H7 (cell line): ENCODE results near the gene ADD3. TPM values are rescaled to one million over a fixed set of nuclear protein-coding genes. Genes with fewer than 3 reads are reported as not detected.

Experiments
- DNase-seq: peaks from one replicate; pipeline ENCODE4 v3.0.0; 2012
- H3K27me3 ChIP-seq: 2 replicates; pipeline ENCODE4 v1.6.0; 2011; ENCODE audit warnings: mild to moderate bottlenecking, low read length; ENCODE audit not compliant: control insufficient read depth, insufficient read depth
- H3K36me3 ChIP-seq: replicated peaks from 2 replicates; pipeline ENCODE4 v1.5.1; 2011; ENCODE audit warnings: low read length; ENCODE audit not compliant: control insufficient read depth, insufficient read depth
- H3K4me3 ChIP-seq: 2 replicates; pipeline ENCODE4 v1.5.1; 2011; ENCODE audit warnings: low read depth, mild to moderate bottlenecking, control low read depth, low read length, moderate library complexity; ENCODE audit not compliant: insufficient read depth
- total RNA-seq: library from RNA; depleted of rRNA; stranded (reverse); fragments of >200 nt; shearing (Covaris generic); gene quantifications from 2 replicates; pipeline ENCODE4 v1.2.3, GENCODE V29; 2014

ADD3 gene
- total RNA-seq, 1 experiment from 2014 or later = 82.4 TPM

DNA sequence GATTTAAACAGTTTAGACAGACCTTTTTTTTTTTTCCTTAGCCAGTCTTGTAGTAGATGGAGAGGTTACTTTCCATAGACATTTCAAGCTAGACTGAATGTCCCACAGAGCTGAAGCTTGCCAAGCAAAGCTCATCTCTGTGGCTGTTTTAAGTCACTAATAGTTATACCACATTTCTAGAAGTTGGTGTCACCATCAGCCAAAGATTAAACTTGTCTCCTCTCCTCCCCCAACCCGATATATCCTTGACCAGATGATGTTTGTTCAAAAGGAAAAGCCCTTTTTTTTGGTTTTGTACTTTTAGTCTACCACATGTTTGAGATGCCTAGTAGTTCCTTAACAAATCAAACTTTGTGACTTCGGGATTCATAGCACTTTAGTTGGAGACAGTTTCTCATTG lies 66.1 kb downstream of the ADD3 start:
- DNase-seq = no peak
- H3K36me3 ChIP-seq = no peaks in the 10 kb centered on the region
- H3K27me3 ChIP-seq = no peaks in the 10 kb centered on the region
- no peak overlapping the region for H3K4me3 ChIP-seq

DNA sequence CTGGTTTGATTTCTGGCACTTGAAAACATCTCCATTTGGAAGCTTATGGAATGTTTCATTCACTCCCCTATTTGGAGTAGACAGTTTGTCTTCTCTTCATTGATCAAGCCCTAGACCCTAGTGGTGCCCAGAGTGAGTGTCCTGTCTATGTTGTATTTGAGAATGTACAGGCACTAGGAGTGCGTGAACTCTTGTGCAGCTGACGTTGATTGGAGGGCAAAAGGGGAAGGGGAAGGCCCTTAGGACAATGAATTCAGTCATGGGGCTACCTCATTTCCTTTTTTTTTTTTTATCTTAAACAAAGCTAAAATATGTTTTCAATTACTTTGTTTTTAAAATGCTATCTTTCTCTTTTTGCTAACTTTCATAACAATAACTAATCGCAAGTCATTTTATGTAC lies 66.5 kb downstream of the ADD3 start:
- no peak for DNase-seq
- Histone ChIP-seq H3K36me3 (no peaks in the 10 kb centered on the region), H3K4me3 (no peak overlapping the region), H3K27me3 (no peaks in the 10 kb centered on the region)

- no peaks in the 10 kb centered on the region for H3K27me3 ChIP-seq
- H3K4me3 ChIP-seq = no peak overlapping the region
- H3K36me3 ChIP-seq = no peaks in the 10 kb centered on the region
- DNase-seq = no peak
Observed at GRCh38 chr10:110074758-110075671, 67.2 kb downstream of the ADD3 start.

GRCh38 chr10:110075686-110076085 lies 67.9 kb downstream of the ADD3 start:
- Histone ChIP-seq H3K27me3 (no peaks in the 10 kb centered on the region), H3K4me3 (no peak overlapping the region), H3K36me3 (no peaks in the 10 kb centered on the region)
- DNase-seq = no peak

GRCh38 chr10:110076559-110077318 lies 69.0 kb downstream of the ADD3 start:
- no peaks in the 10 kb centered on the region for H3K27me3 ChIP-seq
- H3K4me3 ChIP-seq = no peak overlapping the region
- DNase-seq = no peak
- H3K36me3 ChIP-seq = no peaks in the 10 kb centered on the region

DNA sequence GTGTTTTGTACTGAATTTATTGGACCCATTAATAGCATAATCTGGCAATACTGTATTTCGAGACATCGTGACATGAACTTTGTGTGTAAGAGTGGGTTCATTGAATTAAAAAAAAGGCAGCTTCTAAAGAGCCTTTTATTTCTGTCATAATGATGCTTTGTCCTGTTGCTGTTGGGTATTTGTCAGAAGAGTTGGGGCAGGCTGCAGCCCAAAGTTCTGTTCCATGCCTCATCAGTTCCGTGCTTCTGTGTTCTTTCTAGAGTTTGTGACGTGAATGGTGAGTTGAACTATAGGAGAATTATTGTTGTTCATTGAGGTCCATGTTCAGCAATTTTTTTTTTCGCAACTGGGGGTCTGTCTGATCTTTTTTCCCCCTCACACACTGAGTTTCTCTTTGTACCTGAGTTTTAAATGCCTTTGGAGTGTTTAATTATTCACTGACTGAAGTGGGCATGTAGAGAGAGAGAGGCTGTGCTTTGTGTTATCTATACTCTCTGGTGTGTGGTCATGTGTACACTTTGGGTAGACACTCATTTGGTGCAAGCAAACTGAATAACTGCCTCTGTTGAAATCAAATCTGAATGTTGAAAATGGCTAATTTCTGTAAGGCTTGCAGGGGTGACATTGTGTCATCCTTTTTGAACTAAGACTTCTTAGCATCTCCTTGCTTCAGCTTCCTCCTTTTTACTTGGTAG lies 69.8 kb downstream of the ADD3 start:
- Histone ChIP-seq H3K36me3 (no peaks in the 10 kb centered on the region), H3K4me3 (no peak overlapping the region), H3K27me3 (no peaks in the 10 kb centered on the region)
- no peak for DNase-seq

DNA sequence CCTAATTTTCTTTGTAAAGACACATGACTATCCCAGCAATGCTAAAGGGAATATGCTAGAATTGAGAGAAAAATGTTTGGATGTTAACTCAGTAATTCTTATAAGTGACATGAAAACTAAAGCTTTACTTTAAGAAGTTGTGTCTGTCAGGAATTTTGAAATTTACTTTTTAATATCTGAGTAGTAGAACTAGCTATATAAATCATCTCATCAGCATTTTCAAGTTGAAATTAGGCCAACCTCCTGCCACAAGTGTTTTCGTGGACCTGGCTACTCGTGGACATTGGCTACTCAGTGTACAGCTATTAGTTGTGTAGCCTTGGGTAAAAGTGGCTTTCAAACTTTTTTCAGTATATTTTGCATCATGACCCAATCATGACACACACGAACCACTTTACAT lies 70.5 kb downstream of the ADD3 start:
- Histone ChIP-seq H3K27me3 (no peaks in the 10 kb centered on the region), H3K4me3 (no peak overlapping the region)
- no peak for DNase-seq

DNA sequence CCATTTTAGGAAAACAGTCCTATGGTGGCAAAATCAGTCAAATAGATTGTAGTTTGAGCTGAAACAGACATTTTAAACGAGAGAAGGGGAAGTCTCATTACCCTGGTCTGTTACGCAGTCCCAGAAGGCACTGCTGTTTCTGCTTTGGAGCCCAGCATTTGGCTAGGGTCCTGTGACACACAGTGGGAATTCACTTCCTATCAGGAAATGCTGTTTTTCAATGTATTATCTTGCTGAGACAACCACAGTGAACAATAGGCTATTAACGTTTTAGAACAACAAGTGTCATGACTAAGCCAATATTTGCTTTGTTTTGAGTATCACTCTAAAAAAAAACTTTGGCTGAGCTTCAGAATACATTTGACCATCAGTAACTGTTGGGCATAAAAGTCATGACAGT lies 74.1 kb downstream of the ADD3 start:
- no peak overlapping the region for H3K4me3 ChIP-seq
- no peaks in the 10 kb centered on the region for H3K27me3 ChIP-seq
- DNase-seq = no peak
- no peaks in the 10 kb centered on the region for H3K36me3 ChIP-seq

More for the DNA sequence above, 70.5 kb downstream of the ADD3 start:
- H3K36me3 ChIP-seq = no peaks in the 10 kb centered on the region

DNA sequence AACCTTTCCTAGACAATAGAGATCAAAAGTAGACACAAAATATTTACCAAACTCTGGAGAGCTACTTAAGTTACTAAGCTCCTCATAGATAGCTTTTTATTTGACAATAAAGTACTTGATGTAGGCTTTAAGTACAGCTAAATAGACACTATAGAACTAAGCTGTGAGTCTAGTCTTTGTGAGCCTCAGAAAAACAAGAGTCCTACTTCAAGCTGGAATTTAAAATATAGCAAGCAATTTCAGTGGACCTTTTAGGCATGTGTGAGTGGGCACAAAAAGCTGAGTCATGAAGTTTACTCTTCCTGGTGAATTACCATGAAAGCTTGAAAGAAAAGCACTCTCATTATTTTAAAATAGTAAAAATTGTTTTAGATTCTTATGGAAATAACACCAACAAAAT lies 76.1 kb downstream of the ADD3 start:
- Histone ChIP-seq H3K36me3 (no peaks in the 10 kb centered on the region), H3K4me3 (no peak overlapping the region), H3K27me3 (no peaks in the 10 kb centered on the region)
- no peak for DNase-seq

- Histone ChIP-seq H3K27me3 (no peaks in the 10 kb centered on the region), H3K4me3 (no peak overlapping the region), H3K36me3 (no peaks in the 10 kb centered on the region)
- DNase-seq = no peak
Observed at GRCh38 chr10:110087682-110088081, 79.9 kb downstream of the ADD3 start.

DNA sequence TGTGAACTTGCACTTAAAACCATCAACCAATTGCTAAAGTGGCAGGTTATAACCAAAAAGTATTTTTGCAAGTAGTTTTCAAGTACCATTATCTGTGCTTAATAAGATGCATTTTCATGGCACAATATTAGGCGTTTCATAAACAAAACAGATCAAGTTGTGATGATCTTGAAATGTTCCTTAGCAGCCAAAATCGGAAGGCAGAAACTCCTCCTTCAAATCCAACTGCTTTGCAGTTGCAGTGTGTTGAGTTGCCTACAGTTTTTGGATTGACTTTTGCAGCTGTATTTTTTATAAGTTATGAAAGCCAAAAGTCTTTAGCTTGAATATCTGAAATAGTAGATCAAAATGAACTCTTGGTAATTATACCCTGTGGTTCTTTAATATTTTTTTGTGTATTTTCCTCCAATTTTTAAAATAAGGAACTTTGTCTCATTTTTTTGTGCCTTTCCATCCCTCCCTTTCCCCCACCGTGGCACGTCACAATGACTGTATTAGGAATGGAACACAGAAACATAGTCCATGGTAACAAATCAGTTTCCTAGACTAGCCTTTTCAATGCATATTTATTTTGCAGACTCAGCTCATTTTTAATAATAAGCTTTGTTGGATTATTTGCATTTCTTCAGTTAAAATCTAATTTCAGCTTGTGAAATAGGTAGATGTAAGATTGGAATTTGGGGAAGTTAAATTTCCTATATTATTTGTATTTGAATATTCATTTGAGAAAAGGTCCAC lies 80.8 kb downstream of the ADD3 start:
- no peaks in the 10 kb centered on the region for H3K27me3 ChIP-seq
- DNase-seq = no peak
- no peak overlapping the region for H3K4me3 ChIP-seq
- H3K36me3 ChIP-seq = no peaks in the 10 kb centered on the region

- no peaks in the 10 kb centered on the region for H3K36me3 ChIP-seq
- H3K27me3 ChIP-seq = no peaks in the 10 kb centered on the region
- no peak for DNase-seq
- no peak overlapping the region for H3K4me3 ChIP-seq
Observed at GRCh38 chr10:110091830-110092229, 84.0 kb downstream of the ADD3 start.

DNA sequence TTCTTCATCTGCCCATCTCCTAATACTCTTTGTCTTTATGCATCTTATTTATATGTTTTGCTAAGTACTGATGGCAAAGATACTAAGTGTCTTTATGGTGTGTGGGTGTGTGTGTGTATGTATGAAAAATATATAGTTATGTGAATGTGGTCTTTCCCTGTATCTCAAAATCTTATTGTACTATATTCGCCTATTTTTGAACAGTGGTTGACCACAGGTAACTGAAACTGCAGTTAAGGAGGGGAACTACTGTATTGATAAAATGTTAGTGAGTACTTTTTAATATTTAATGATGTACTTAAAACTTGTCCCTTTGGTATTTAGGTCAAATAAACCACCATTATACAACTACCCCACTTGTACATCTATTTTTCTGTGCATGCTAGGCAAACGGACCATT lies 85.9 kb downstream of the ADD3 start:
- DNase-seq = no peak
- Histone ChIP-seq H3K4me3 (no peak overlapping the region), H3K36me3 (no peaks in the 10 kb centered on the region), H3K27me3 (no peaks in the 10 kb centered on the region)

- Histone ChIP-seq H3K36me3 (no peaks in the 10 kb centered on the region), H3K27me3 (no peaks in the 10 kb centered on the region), H3K4me3 (no peak overlapping the region)
- DNase-seq = no peak
Observed at GRCh38 chr10:110094786-110095185, 87.0 kb downstream of the ADD3 start.
